Neutrophil (primary cell): ENCODE measurements around the gene CCDC124.
"Not testable (repeated sequence)": the region's sequence is repeated elsewhere in the genome, so short reads cannot be mapped to it uniquely, and the experiment has no call there.

Experiments used
- H3K27ac ChIP-seq: fragments of 200-600 bp; sonication (generic); 2 replicates; pipeline ENCODE4 v1.5.1; 2016; ENCODE audit warnings: mild to moderate bottlenecking, moderate library complexity
- H3K27me3 ChIP-seq: fragments of 200-600 bp; sonication (generic); 2 replicates; pipeline ENCODE4 v1.6.0; 2016; ENCODE audit warnings: mild to moderate bottlenecking
- H3K36me3 ChIP-seq: fragments of 200-600 bp; sonication (generic); 2 replicates; pipeline ENCODE4 v1.5.1; 2017
- H3K4me1 ChIP-seq, 2 experiments: fragments of 200-600 bp in 1 of 2; sonication (generic) in 1 of 2; 1 replicate in 1 of 2; 2 replicates in 1 of 2; pipeline versions ENCODE4 v1.5.1 to v1.6.1; 2013 to 2016; ENCODE audit warnings: low read depth in 1 of 2, low read length in 1 of 2, mild to moderate bottlenecking in 1 of 2, moderate library complexity in 1 of 2; ENCODE audit not compliant: control insufficient read depth in 1 of 2, insufficient read depth in 1 of 2
- H3K4me3 ChIP-seq, 2 experiments: fragments of 200-600 bp in 1 of 2; sonication (generic) in 1 of 2; 1 replicate in 1 of 2; 2 replicates in 1 of 2; pipeline ENCODE4 v1.5.1; 2013 to 2016; ENCODE audit warnings: low read depth in 1 of 2, low read length in 1 of 2, mild to moderate bottlenecking in 1 of 2, moderate library complexity in 1 of 2
- H3K9me3 ChIP-seq: fragments of 200-600 bp; sonication (generic); 2 replicates; pipeline ENCODE4 v1.5.1; 2016
- TF ChIP-seq, protein P1 (sequence below): fragments of 200-600 bp; sonication (generic); IDR thresholded peaks from 2 replicates; pipeline ENCODE4 v1.5.1; 2016; ENCODE audit warnings: antibody characterized with exemption

Gene CCDC124

DNA sequence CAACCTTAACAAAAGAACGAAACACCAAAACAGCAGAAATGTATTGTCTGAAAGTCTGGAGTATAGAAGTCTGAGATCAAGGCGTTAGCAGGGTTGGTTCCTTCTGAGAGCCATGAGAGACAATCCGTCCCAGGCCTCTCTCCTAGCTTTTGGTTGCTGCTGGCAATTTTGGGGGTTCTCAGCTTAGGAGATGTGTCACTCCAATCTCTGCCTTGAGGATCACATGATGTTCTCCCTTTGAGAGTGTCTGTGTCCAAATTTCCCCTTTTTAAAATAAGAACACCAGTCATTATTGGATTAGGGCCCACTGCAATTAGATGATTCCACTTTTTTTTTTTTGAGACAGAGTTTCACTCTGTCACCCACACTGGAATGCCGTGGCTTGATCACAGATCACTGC, 44.2 kb downstream of the CCDC124 start:
- no peak overlapping the region for H3K4me3 ChIP-seq
- no peaks in the 10 kb centered on the region for H3K9me3 ChIP-seq
- H3K4me1 ChIP-seq = no peaks in the 10 kb centered on the region
- H3K27ac ChIP-seq = no peak overlapping the region
- no peaks in the 10 kb centered on the region for H3K36me3 ChIP-seq
- H3K27me3 ChIP-seq = peaks cover 32% of the 10 kb centered on the region
- TF ChIP-seq, protein P1, sequence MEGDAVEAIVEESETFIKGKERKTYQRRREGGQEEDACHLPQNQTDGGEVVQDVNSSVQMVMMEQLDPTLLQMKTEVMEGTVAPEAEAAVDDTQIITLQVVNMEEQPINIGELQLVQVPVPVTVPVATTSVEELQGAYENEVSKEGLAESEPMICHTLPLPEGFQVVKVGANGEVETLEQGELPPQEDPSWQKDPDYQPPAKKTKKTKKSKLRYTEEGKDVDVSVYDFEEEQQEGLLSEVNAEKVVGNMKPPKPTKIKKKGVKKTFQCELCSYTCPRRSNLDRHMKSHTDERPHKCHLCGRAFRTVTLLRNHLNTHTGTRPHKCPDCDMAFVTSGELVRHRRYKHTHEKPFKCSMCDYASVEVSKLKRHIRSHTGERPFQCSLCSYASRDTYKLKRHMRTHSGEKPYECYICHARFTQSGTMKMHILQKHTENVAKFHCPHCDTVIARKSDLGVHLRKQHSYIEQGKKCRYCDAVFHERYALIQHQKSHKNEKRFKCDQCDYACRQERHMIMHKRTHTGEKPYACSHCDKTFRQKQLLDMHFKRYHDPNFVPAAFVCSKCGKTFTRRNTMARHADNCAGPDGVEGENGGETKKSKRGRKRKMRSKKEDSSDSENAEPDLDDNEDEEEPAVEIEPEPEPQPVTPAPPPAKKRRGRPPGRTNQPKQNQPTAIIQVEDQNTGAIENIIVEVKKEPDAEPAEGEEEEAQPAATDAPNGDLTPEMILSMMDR = no peak

DNA sequence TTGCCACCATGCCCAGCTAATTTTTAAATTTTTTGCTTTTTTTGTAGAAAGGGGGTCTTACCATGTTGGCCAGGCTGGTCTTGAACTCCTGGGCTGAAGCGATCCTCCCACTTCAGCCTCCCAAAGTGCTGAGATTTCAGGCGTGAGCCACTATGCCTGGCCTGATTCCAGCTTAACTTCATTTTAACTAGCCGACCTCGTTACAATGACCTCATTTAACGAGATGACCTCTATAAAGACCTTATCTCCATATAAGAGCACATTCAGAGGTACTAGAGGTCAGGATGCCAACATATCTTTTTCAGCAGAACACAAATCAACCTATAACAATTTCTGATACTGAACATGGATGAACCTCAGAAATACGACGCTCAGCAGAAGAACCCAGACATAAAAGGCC, 44.7 kb downstream of the CCDC124 start:
- TF ChIP-seq, protein P1 = no peak
- no peaks in the 10 kb centered on the region for H3K4me1 ChIP-seq
- no peak overlapping the region for H3K27ac ChIP-seq
- no peaks in the 10 kb centered on the region for H3K36me3 ChIP-seq
- H3K27me3 ChIP-seq = peaks cover 32% of the 10 kb centered on the region
- H3K9me3 ChIP-seq = no peaks in the 10 kb centered on the region
- no peak overlapping the region for H3K4me3 ChIP-seq

DNA sequence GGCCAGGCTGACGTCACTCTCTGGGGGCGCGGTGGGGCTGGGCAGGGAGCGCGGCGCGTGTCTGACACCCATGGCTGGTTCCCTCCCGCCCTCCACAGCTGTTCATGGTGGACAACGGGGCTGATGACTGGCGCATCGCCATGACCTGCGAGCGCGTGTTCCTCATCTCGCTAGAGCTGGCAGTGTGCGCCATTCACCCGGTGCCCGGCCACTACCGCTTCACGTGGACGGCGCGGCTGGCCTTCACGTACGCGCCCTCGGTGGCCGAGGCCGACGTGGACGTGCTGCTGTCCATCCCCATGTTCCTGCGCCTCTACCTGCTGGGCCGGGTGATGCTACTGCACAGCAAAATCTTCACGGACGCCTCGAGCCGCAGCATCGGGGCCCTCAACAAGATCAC, 48.8 kb downstream of the CCDC124 start:
- Histone ChIP-seq H3K27ac (no peak overlapping the region), H3K9me3 (no peaks in the 10 kb centered on the region), H3K36me3 (no peaks in the 10 kb centered on the region), H3K27me3 (peaks cover 32% of the 10 kb centered on the region), H3K4me3 (no peak overlapping the region), H3K4me1 (no peaks in the 10 kb centered on the region)
- TF ChIP-seq, protein P1 = no peak

- H3K9me3 ChIP-seq = no peaks in the 10 kb centered on the region
- no peaks in the 10 kb centered on the region for H3K4me1 ChIP-seq
- H3K4me3 ChIP-seq = no peak overlapping the region
- TF ChIP-seq, protein P1 = no peak
- H3K36me3 ChIP-seq = no peaks in the 10 kb centered on the region
- H3K27ac ChIP-seq = no peak overlapping the region
- peaks cover 24% of the 10 kb centered on the region for H3K27me3 ChIP-seq
Observed at GRCh38 chr19:17982430-17982829, 49.6 kb downstream of the CCDC124 start.

DNA sequence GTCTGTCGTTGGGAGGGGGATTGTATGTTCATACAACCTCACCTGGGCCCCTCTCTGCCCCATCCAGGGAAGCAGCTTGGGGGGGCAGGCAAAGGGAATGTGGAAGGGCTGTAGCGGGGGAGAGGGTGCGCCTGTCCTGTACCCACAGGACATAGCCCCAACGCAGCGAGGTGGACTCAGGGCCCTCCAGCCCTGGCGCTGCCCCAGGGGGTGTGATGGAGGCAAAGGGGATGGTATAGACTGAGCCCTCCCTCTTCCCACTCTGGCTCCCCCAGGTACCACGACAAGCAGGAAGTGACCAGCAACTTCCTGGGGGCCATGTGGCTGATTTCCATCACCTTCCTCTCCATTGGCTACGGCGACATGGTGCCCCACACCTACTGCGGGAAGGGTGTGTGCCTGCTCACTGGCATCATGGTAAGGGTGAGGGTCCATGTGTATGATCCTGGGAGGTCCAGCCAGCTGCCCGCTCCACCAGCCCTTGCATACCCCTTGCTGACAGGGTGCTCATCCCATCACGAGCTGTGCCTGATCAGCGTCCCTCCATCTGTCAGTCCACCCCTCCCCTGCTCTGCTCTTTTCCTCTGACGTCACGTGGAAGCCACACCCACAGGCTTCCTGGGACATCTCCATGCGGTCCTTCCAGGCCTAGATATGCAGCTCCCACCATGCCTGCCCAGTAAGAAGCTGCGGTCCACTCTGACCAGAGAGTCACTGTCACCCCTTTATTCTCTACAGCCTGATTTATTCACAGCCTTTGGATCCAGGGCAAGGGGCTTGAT, 52.4 kb downstream of the CCDC124 start:
- TF ChIP-seq, protein P1 = no peak
- Histone ChIP-seq H3K9me3 (no peaks in the 10 kb centered on the region), H3K27me3 (peaks cover 6% of the 10 kb centered on the region), H3K27ac (no peak overlapping the region), H3K4me1 (no peaks in the 10 kb centered on the region), H3K4me3 (no peak overlapping the region), H3K36me3 (no peaks in the 10 kb centered on the region)

GRCh38 chr19:17986569-17986968, 53.8 kb downstream of the CCDC124 start:
- not testable (repeated sequence) for H3K27me3 ChIP-seq, H3K27ac ChIP-seq, H3K4me3 ChIP-seq, H3K36me3 ChIP-seq, H3K9me3 ChIP-seq, H3K4me1 ChIP-seq
